Upper lobe of left lung (tissue), 6 donors: ENCODE data around the gene COPS7A. TPM values are rescaled to one million over a fixed set of nuclear protein-coding genes. Genes with fewer than 3 reads are reported as not detected.

Experiments used
- ATAC-seq, 2 donors: fragments of 200-7000 bp; cut with Tn5 transposase; one replicate each; pipeline ENCODE4 v1.9.1; 2022; ENCODE audit warnings: mild to moderate bottlenecking in 2 of 2, moderate library complexity in 2 of 2; ENCODE audit not compliant: low FRiP score in 2 of 2
- DNase-seq, 2 donors: peaks; one replicate each; pipeline ENCODE4 v3.0.0-alpha.2; 2019 to 2020
- H3K27ac ChIP-seq, 4 donors: fragments of 200-600 bp; sonication (generic); one replicate each; pipeline ENCODE4 v1.5.1; 2016 to 2019
- H3K27me3 ChIP-seq, 4 donors: fragments of 200-600 bp; sonication (generic); one replicate each; pipeline ENCODE4 v1.5.1; 2017 to 2019
- H3K36me3 ChIP-seq, 4 donors: fragments of 200-600 bp; sonication (generic); one replicate each; pipeline ENCODE4 v1.5.1; 2016 to 2019
- H3K4me1 ChIP-seq, 4 donors: fragments of 200-600 bp; sonication (generic); one replicate each; pipeline ENCODE4 v1.5.1; 2018 to 2019
- H3K4me3 ChIP-seq, 4 donors: fragments of 200-600 bp; sonication (generic); one replicate each; pipeline ENCODE4 v1.5.1; 2017 to 2019; ENCODE audit warnings: mild to moderate bottlenecking in 2 of 4, moderate library complexity in 1 of 4
- H3K9me3 ChIP-seq, 4 donors: fragments of 200-600 bp; sonication (generic); one replicate each; pipeline ENCODE4 v1.5.1; 2018 to 2019
- EP300 ChIP-seq, 4 donors: sonication (generic); formaldehyde crosslinking; IDR thresholded peaks; one replicate each; pipeline ENCODE4 v1.5.1; 2017; ENCODE audit warnings: antibody characterized with exemption in 4 of 4, control low read depth in 2 of 4
- POLR2A ChIP-seq, 4 donors: fragments of 450-650 bp; IDR thresholded peaks; one replicate each; pipeline ENCODE4 v1.5.1; 2016 to 2017; ENCODE audit warnings: antibody characterized with exemption in 4 of 4, mild to moderate bottlenecking in 2 of 4
- POLR2AphosphoS5 ChIP-seq, 2 donors: sonication (generic); formaldehyde crosslinking; IDR thresholded peaks; one replicate each; pipeline ENCODE4 v1.5.1; 2017; ENCODE audit warnings: antibody characterized with exemption in 2 of 2
- WGBS, 2 donors: methylation state at CpG; one replicate each; pipeline ENCODE4 v1.1.5; 2017 to 2018; 5-methylcytosine and 5-hydroxymethylcytosine counted together
- total RNA-seq, 6 donors: library from RNA; depleted of rRNA in 4 of 6; stranded (reverse); fragments of >200 nt in 4 of 6; gene quantifications; one replicate each; pipeline versions ENCODE4 v1.1.0 to v1.2.1, GENCODE V29; 2016 to 2021
- TF ChIP-seq, protein P1 (sequence below), 6 experiments: fragments of 450-650 bp in 4 of 6; fragments of 200-600 bp in 2 of 6; sonication (generic) in 2 of 6; IDR thresholded peaks; one replicate each; pipeline ENCODE4 v1.5.1; 2016 to 2019; ENCODE audit warnings: antibody characterized with exemption in 6 of 6
- donor health status: DM: no; HTN: no; CAD: no; lungs with moderate emphysema.
- donor health status: DM: no; HTN: yes; CAD: no; lungs with severe emphysema.

The COPS7A gene
- total RNA-seq, 6 donors from 2014 or later: 36.9 to 70.2 (median 63.0) TPM

DNA sequence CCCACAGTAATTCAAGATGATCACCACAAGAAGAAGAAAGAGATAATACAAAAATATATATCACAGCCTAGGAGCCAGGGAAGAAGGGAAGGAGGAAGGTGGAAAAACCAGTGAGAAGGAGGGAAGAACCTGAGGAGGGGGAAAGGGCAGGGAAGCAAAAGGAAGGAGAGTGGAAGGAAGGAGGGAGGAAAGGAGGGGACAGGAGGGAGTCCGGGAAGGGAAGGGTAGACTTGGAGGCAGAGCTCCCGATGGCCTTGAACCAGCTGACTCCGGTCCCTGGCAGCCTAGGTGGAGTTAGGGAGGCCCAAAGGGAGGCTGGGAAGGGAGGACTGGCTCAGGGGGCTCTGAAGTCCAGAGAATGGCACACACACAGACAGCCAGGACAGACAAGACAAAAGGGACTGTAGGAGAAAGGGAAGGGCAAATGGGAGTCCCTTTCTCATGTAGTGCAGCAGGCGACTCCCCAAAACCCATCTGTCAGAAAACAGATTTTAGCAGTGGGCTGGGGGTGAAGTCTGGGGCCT, 30.0 kb upstream of the COPS7A start:
- TF ChIP-seq, protein P1, sequence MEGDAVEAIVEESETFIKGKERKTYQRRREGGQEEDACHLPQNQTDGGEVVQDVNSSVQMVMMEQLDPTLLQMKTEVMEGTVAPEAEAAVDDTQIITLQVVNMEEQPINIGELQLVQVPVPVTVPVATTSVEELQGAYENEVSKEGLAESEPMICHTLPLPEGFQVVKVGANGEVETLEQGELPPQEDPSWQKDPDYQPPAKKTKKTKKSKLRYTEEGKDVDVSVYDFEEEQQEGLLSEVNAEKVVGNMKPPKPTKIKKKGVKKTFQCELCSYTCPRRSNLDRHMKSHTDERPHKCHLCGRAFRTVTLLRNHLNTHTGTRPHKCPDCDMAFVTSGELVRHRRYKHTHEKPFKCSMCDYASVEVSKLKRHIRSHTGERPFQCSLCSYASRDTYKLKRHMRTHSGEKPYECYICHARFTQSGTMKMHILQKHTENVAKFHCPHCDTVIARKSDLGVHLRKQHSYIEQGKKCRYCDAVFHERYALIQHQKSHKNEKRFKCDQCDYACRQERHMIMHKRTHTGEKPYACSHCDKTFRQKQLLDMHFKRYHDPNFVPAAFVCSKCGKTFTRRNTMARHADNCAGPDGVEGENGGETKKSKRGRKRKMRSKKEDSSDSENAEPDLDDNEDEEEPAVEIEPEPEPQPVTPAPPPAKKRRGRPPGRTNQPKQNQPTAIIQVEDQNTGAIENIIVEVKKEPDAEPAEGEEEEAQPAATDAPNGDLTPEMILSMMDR (IDR thresholded peaks at IDR 0.05): no peak
- TF ChIP-seq POLR2A (IDR thresholded peaks at IDR 0.05) (no peak), POLR2AphosphoS5 (IDR thresholded peaks at IDR 0.05) (no peak), EP300 (IDR thresholded peaks at IDR 0.05) (no peak)
- H3K36me3 ChIP-seq: no peaks in the 10 kb centered on the region
- H3K27me3 ChIP-seq: peaks cover 0 to 4% (median 0%) of the 10 kb centered on the region in 4 donors
- no peak overlapping the region for H3K27ac ChIP-seq
- WGBS, 2 donors: 71 to 77% methylated on average over 4 of the region's 4 CpGs
- no peak for DNase-seq
- ATAC-seq: no peak
- no peaks in the 10 kb centered on the region for H3K9me3 ChIP-seq
- no peak overlapping the region for H3K4me3 ChIP-seq
- peaks cover 10 to 22% (median 14%) of the 10 kb centered on the region in 4 donors for H3K4me1 ChIP-seq

DNA sequence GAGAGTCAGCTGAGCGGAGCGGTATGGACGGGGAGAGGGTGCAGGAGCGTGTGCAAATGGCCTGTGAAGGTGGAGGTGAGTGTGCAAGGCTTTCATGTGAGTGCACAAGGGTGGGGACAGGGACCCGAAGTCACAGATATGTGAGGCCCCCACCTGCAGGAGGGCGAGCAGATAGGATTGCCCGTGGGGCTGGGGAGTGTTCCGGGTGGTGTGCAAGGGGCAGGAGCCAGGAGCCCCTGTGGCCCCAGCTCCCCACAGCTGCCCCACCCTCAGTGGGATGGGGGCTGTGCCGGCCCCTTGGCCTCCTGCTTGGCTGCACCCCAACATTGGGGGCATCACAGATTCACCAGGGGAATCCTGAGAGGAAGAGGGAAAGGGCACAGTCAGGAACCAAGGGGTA, 29.1 kb upstream of the COPS7A start:
- Histone ChIP-seq H3K4me3 (no peak overlapping the region), H3K9me3 (no peaks in the 10 kb centered on the region), H3K4me1 (peaks cover 10 to 22% (median 15%) of the 10 kb centered on the region in 4 donors), H3K36me3 (no peaks in the 10 kb centered on the region), H3K27me3 (peaks cover 0 to 8% (median 3%) of the 10 kb centered on the region in 4 donors), H3K27ac (no peak overlapping the region)
- no peak for ATAC-seq
- no peak for TF ChIP-seq EP300 (IDR thresholded peaks at IDR 0.05)
- TF ChIP-seq POLR2A (IDR thresholded peaks at IDR 0.05): no peak
- TF ChIP-seq, protein P1 (IDR thresholded peaks at IDR 0.05): no peak
- no peak for TF ChIP-seq POLR2AphosphoS5 (IDR thresholded peaks at IDR 0.05)
- DNase-seq: no peak
- WGBS, 2 donors: 87 to 89% methylated on average over 9 of the region's 9 CpGs

DNA sequence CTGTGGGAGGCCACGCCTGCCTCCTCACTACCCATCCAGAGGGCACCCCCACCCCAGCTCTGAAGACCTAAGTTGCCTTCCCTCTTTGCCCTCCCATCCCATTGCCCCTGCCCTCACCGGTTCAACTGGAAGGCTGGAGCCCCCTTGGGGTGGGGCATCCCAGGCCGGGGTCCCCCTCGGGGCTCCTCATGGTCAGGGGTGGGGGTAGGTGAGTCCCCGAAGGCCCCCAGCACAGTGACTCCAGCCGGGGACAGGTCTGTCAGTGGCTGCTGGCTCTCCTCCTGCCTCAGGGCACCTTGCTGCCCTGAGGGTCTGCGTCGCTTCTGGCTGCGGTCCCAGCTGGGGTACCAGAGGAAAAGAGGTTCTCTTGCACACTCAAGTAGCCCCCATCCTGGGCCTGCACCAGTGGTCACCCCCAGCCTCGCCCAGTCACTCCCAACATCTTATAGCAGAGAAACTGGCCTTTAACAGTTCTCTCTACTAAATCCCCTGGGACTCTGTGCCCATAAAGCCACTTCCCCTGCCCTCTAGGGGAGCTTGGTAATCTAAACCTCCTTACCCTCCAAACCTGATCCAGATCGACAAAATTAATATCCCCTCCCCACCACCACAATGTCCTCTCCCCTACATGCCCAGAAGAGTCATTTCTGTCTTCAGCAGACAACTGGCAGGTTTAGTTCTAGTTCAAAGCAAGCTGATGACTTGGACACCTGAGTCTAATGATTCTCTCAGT, 28.4 kb upstream of the COPS7A start:
- no peak for TF ChIP-seq POLR2A (IDR thresholded peaks at IDR 0.05)
- TF ChIP-seq, protein P1 (IDR thresholded peaks at IDR 0.05): no peak
- no peak for TF ChIP-seq EP300 (IDR thresholded peaks at IDR 0.05)
- TF ChIP-seq POLR2AphosphoS5 (IDR thresholded peaks at IDR 0.05): no peak
- H3K27ac ChIP-seq: no peak overlapping the region
- WGBS, 2 donors: 78 to 83% methylated on average over 10 to 11 of the region's 11 CpGs
- peaks cover 11 to 22% (median 15%) of the 10 kb centered on the region in 4 donors for H3K4me1 ChIP-seq
- no peaks in the 10 kb centered on the region for H3K36me3 ChIP-seq
- DNase-seq (peak in 1 of 2 donors; percentile 53), ATAC-seq (no peak)
- H3K27me3 ChIP-seq: peaks cover 0 to 16% (median 11%) of the 10 kb centered on the region in 4 donors
- no peaks in the 10 kb centered on the region for H3K9me3 ChIP-seq
- no peak overlapping the region for H3K4me3 ChIP-seq

DNA sequence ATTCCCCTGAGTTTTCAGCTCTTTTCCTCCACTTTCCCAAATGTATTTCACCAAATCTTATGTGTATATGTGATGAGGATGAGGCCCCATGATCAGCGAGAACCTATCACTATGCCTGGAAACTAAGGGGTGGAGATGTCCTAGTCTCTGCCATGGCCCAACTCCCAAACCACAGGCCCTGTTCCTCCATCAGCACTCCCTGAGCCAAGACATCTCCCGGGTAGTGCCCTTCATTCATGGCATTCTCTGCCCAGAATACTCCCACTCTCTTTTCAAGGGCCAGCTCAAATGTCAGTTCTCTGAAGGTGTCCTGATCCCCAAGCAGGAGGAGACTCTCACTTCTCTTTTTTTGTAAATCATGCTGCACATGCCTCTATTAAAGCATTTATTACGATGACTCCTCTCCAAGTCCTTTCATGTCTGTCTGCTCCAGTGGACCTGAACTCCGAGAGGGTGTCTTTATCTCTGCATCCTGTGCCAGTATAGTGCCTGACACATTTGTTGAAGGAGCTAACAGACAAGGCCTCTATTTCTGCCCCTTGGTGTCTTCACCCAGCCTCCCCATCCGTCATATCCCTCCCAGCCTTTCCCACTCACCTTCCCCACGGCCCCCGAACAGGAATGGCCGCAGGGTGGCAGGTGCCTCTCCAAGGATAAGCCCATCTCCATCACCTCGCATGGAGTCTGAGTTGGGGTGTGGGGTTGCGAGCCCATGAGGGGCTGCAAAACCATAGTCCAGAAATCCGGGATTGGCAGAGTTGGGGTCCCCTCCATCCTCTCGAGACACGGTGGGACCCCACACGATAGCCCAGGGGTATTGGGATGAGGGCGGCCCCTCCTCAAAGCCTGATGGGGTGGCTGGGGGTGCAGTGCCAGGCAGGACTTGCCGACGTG, 26.9 kb upstream of the COPS7A start:
- no peak overlapping the region for H3K4me3 ChIP-seq
- H3K27ac ChIP-seq: no peak overlapping the region
- WGBS, 2 donors: 82 to 88% methylated on average over 11 to 17 of the region's 17 CpGs

More for the DNA sequence above, 26.9 kb upstream of the COPS7A start:
- H3K27me3 ChIP-seq: peaks cover 0 to 30% (median 20%) of the 10 kb centered on the region in 4 donors
- no peak for DNase-seq
- peaks cover 11 to 19% (median 16%) of the 10 kb centered on the region in 4 donors for H3K4me1 ChIP-seq
- TF ChIP-seq, protein P1 (IDR thresholded peaks at IDR 0.05): no peak
- TF ChIP-seq POLR2A (IDR thresholded peaks at IDR 0.05) (no peak), POLR2AphosphoS5 (IDR thresholded peaks at IDR 0.05) (no peak), EP300 (IDR thresholded peaks at IDR 0.05) (no peak)
- ATAC-seq: no peak
- no peaks in the 10 kb centered on the region for H3K9me3 ChIP-seq
- H3K36me3 ChIP-seq: no peaks in the 10 kb centered on the region
